Stimulated activated CD8-positive, alpha-beta memory T cell treated with anti-CD3 and anti-CD28 coated beads, Interleukin-7, amount 100 ng/mL, for 1 hour (primary cell): Measurements from ENCODE around the gene CPZ.
"Not testable (repeated sequence)": the region's sequence is repeated elsewhere in the genome, so short reads cannot be mapped to it uniquely, and the experiment has no call there.

Experiments
- DNase-seq, 2 donors: peaks; one replicate each; pipeline ENCODE4 v3.0.0-alpha.2; 2020; ENCODE audit warnings: low read depth in 2 of 2

The CPZ gene

GRCh38 chr4:8652181-8653078, 59.9 kb downstream of the CPZ start:
- no peak for DNase-seq

DNA sequence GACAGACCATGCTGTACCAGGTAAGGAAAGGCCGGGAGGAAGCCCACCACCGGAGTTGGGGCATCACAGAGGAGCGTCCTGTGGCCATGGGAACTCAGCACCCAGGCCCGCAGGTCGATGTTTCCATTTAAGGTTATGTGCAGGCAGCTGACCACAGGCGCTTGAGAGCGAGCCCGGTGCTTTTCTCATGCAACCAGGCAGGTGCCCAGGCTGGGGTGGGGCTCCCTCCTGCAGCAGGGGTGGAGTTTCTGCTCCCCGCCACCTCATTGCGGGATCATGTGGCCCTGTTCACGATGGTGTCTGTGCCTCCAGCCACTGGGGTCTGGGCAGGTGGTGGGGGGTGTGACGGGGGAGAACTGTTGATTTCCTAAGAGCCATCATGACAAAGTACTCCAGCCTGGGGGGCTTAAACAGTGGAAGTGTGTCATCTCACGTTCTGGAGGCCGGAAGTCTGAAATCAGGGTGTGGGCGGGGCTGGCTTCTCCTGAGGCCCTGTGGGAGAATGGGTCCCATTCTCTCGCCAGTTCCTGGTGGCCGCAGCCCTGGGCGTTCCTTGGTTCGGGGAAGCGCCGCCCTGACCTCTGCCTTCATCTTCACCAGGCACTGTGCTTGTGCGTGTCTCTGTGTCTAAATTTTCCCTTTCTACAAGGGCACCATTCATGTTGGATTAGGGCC, 60.9 kb downstream of the CPZ start:
- no peak for DNase-seq

- not testable (repeated sequence) for DNase-seq
Observed at GRCh38 chr4:8654139-8654538, 61.6 kb downstream of the CPZ start.

- no peak for DNase-seq
Observed at GRCh38 chr4:8655411-8656184, 63.0 kb downstream of the CPZ start.

GRCh38 chr4:8656185-8656517, 63.6 kb downstream of the CPZ start:
- no peak for DNase-seq

DNA sequence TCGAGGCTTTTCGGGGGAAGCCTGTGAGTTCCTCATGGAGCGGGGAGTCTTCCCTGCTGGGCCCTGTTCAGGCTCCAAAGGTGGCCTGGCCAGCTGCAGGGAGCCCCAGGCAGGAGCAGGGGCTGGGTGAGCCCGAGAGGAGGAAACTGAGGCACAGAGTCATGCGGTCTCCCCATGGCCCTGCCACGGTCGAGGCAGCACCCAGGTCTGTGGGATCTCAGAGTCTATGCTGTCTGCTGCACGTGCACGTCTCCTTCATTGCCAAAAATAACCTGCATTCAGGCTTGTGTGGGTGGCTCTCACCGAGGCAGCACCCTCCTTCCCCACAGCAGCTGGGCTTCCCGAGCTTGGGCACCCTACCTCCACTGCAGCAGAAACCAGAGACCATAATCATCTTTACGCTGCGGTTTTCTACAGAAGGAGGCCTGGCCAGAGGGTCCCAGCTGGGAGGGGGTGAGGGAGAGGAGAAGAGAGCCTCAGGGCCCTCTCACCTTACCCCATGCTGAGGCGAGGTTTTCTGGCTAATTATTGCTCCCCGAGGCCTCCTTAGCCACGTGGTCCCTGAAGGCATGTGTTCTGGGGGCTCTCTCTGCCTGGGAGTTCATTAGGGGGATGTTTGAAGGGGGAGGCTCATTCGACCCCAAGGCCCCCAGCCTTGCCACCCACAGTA, 64.3 kb downstream of the CPZ start:
- DNase-seq: no peak

GRCh38 chr4:8657381-8658088, 65.0 kb downstream of the CPZ start:
- DNase-seq: no peak

DNA sequence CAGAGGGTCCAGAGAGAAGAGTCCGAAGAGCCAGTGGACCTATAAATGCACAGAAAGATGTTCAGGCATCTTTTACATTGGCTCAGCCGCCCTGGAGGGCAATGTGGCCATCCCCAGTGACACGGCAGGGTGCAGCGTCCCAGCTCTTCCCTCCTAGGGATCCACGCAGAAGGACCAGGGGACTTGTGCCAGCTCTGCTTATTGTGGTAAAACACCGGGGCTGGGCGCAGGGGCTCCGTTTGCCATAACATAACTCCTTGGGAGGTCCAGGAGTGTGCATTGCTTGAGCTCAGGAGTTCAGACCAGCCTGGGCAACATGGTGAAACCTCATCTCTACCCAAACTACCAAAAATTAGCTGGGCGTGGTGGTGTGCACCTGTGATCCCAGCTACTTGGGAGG, 70.2 kb downstream of the CPZ start:
- DNase-seq: no peak

GRCh38 chr4:8664031-8664805, 71.7 kb downstream of the CPZ start:
- no peak for DNase-seq

DNA sequence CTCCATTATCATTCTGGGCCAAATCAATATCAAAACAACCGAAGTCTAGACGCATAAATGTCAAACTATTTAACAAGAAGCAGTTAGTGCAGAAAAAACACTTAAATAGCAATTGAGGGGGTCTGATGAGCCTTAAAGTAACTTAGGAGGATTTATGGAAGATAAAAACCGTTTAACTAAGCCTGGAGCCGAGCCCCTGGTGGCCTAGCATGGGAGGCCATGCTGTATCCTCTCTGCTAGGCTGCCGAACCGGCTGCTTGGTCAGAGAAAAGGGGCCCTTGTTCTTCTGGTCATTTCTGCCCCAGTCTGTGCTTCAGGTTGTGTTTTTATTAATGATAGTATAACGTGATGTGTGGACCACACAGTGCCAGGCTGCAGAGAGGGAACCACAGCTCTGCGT, 72.4 kb downstream of the CPZ start:
- no peak for DNase-seq

DNA sequence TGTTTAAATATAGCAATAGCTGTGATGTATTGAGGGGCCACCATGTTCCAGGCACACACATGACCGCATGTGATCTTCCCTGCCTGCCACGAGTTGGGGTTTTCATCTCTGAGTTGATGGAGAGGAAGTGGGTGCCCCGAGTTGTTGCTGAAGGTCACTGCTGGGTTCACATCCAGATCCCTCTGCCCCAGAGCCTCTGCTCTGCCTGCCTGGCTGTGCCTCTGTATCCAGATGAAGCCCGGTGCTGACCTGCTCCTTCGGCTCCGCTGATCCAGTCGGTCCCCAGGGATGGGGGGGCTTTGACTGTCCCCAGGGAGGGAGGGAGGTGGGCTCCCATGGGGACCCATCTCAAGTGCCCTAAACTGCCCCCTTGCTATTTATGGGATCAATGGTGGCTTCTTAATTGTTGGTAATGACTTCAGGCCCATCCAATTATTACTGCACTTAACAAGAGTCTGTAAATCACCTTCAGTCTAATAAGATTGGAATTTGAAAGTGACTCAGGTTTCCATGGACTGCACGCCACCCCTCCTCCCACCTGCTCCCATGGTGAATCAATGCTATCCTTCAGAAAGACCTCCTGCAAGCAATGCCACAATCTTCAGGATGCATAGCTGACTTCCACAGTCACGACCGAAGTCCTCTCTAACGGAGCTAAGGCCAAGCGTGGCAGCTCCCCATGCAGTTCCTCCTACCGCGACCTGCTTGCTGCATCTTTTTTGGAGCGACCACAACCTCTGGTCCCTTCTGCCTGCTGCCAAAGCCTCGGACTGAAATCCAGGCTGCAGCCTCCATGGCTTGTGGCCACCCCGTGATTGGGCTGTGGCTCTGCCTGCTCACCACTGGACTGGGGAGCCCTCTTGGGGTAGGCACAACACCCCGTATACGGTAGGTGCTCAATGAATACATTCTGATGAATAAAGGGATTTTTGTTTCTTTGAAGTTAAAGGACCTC, 73.1 kb downstream of the CPZ start:
- no peak for DNase-seq

GRCh38 chr4:8666581-8666980, 74.0 kb downstream of the CPZ start:
- DNase-seq: no peak
